GM21825 (cell line): ENCODE measurements around the gene GTF2F2.

ENCODE experiments used
- ATAC-seq: cut with Tn5 transposase; IDR thresholded peaks from one replicate; pipeline ENCODE4 v1.9.1; 2021; ENCODE audit warnings: mild to moderate bottlenecking, moderate library complexity; ENCODE audit not compliant: unreplicated experiment

Gene GTF2F2, protein sequence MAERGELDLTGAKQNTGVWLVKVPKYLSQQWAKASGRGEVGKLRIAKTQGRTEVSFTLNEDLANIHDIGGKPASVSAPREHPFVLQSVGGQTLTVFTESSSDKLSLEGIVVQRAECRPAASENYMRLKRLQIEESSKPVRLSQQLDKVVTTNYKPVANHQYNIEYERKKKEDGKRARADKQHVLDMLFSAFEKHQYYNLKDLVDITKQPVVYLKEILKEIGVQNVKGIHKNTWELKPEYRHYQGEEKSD

DNA sequence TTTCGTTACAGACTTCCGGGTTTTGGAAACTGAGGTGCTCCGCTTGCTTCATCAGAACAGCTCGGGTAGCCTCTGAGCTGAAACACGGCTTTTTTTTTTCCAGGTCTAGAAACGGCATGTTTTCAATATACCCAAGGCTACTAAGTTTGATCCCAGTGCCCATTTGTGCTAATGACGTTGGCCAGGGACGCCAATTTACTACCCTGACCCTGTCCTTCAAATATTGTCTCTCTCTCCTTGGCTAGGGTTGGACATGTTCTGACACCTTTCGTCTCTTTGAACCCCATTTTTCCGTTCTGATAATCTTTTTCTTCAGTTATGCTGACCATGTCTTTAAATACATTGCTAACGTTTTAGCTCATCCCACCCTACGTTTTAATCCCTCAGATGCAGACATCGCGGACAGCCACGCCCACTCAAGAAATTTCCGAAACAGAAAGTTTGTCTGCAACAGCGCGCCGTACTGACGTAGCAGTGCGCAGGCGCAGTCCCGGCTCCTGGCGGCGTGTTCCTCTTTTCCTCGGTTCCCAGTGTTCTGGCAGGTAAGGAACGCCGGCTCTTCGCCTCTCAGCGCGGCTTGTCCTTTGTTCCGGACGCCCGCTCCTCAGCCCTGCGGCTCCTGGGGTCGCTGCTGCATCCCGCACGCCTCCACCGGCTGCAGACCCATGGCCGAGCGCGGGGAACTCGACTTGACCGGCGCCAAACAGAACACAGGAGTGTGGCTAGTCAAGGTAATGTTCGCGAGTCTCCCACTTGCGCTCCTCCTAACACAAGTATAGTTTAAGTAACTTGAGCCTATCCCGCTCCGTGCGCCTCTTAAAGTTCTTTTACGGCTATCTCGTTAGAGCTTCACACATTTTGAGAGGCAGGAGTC, at the start of gene GTF2F2:
Gene GTF2F2 (plus strand): TSS at position 520 of the 874 bp plus-strand sequence. CDS start 146 bp downstream, at position 666.
- peak; percentile 65 for ATAC-seq

DNA sequence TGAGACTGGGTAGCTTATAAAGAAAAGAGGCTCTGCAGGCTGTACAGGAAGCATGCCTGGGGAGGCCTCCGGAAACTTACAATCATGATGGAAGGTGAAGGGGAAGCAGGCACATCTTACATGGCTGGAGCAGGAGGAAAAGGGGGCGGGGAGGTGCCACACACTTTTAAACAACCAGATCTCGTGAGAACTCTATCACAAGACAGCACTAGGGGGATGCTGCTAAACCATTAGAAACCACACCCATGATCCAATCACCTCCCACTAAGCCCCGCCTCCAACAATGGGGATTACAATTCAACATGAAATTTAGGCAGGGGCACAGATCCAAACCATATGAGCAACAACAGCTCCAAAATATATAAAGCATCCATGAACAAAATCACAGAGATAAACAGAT, 46.5 kb upstream of the GTF2F2 start:
- no peak for ATAC-seq

DNA sequence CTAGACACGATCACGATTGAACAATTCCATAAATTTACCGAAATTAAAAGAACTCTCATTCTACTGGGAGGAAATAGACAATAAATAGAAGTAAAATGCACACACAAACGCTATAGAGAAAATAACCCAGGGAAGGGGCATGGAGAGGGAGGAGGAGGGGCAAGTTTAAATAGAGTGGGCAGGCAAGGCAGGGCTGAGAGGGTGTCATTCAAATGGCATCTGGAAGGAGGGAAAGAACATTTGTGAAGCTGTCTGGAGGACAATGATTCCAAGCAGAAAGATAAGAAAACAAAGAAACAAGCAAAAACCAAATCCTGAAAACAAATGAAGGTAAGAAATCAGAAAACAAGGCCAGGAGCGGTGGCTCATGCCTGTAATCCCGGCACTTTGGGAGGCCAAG, 45.6 kb upstream of the GTF2F2 start:
- ATAC-seq, result no peak

DNA sequence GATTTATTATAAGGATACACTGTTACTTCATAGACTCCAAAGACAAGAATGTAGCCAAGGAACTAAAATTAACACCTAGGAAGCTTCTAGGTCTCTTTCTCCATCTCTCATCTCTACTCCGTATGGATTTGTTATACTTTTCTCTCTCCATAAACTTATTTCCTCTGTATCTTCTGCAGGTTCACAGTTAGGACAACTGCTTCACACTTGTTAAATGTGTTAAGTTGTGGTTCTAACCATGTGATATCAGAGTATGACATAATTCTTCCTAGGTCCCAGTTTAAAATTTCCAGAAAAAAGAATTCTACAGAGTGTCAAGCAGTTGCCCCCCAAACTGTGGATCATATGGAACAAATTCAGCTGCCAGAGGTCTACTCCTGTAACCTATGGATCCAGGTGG, 42.3 kb upstream of the GTF2F2 start:
- no peak for ATAC-seq

DNA sequence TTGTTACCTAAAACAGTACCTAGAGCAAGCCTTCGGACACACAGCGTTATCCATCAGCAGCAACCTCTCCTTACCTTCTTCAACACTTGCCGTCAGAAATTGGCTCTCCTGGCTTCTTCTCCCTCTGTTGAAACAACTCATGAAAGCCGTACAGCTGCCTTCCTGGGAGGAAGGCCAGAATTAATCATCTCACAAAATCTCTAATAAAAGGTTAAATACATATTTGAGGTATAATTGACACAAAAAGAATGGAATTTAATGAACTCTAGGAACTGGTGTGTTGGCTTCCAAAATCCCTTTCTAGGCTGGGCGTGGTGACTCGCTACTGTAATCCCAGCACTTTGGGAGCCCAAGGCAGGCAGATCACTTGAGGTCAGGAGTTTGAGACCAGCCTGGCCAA, 37.3 kb upstream of the GTF2F2 start:
- no peak for ATAC-seq

DNA sequence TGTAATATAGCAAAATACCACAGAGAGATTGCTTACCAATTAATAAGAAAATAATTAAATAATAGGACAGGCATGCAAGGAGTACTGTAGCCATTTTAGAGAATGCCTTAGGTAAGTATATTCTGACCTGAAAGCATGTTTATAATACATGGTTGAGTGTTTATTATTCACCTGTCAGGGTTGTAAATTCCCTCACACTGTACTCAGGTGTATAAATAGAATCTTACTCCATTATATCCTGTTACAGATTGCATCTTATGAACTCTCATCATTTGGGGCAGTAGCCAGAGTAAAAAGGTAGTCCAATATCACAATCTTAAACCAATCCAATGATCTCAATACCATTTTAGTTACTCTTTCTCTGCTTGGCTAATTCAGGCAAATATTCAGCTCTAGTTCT, 35.8 kb upstream of the GTF2F2 start:
- ATAC-seq, result no peak

DNA sequence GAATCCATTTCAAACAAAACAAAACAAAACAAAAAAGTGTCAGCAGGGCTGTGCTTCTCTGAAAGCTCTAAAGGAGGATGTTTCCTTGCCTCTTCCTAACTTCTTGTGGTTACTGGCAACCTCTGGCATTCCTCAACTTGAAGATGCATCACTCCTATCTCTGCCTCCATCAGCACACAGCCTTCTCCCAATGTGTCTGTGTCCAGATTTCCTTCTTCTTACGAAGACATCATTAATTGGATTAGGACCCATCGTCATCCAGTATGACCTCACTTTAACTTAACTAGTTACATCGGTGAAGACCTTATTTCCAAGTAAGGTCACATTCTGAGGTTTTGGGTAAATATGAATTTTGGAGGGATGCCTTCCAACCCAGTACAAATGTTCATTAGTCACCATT, 33.8 kb upstream of the GTF2F2 start:
- no peak for ATAC-seq

DNA sequence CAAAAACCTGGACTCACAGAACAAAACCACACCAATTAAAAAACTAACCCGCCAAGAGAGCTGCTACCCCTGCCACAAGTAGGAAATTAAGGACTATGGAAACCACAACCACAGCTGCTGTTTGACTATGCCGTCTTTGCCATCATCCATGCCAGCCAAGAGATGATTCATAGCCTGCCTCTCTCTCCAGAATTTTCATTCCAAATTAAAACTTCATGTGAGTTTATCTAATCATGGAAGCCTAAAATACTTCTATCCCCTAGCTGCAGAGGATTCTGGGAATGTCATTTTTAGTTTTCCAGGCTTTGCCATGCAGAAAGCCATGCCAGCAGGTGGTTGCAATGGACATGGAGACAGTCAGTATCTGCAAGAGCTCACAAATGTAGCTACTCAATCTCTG, 27.6 kb upstream of the GTF2F2 start:
- ATAC-seq, result no peak

DNA sequence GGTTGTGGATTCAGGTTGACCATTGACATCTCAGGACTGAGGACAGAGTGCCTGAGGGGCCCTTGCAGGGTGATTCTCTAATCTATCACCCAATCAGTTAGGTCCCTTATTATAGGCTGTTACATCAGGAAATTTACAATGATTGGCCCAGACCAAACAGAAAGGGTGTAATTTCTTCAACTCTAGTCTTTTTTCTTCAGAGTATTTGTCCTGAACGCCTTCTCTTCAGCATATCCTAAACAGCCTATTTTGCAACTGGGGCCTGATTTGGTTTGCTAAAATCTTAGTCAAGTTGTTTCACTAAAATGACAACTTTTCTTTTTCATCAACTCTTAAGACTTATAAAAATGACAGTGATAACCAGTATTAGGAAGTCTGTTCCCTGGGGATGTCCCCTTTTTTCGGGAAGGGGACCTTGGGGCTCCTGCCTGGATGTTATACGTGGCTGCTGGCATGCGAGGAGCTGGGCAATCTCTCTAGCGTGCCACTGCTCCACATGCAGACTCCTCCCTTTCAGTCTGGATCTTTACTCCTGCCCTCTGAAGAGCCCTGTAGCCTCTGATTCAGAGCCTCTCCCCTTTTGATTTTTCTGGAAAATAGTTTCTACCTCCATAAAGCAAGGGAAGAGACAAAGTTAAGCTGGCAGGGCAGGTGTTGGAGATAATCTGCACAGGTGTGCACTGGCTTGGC, 19.6 kb upstream of the GTF2F2 start:
- no peak for ATAC-seq

DNA sequence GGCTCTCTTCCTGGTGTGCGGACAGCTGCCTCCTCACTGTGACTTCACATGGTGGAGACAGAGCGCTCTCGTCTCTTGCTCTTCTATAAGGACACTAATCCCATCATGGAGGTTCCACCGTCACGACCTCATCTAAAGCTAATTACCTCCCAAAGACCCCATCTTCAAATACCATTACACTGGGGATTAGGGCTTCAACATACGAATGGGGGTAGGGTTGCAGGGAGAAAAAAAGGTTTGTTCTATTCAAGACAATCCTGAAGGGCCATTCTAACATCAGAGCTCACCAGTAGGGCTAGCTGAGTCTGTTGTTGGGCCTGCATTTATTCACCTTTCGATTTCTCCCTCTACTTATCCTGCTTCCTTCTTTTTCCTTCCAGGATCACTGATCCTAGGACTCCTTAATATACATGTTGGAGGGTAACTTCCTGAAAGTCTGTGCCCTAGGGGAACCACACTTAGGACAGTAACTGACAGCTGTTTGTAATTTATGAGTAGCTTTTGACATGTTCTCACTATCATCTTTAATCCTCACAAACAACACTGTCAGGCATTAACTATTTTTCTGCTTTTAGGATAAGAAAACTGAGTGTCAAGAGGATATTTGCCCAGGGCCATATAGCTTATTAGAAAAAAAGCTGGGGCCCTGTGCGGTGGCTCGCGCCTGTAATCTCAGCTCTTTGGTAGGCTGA, 18.8 kb upstream of the GTF2F2 start:
- no peak for ATAC-seq

DNA sequence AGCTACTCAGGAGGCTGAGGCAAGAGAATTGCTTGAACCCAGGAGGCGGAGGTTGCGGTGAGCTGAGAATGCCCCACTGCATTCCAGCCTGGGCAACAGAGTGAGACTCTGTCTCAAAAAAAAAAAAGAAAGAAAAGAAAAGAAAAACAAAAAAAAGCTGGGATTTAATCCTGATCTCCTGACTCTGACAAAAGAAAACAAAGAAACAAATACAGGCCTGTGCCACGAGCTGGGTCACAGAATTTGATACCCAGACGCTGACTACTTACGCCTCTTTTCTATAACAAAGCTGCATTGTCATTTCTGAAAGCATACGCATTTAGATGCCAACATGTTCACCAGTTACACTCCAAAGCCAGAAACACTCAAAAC, 18.2 kb upstream of the GTF2F2 start:
- ATAC-seq, result no peak

DNA sequence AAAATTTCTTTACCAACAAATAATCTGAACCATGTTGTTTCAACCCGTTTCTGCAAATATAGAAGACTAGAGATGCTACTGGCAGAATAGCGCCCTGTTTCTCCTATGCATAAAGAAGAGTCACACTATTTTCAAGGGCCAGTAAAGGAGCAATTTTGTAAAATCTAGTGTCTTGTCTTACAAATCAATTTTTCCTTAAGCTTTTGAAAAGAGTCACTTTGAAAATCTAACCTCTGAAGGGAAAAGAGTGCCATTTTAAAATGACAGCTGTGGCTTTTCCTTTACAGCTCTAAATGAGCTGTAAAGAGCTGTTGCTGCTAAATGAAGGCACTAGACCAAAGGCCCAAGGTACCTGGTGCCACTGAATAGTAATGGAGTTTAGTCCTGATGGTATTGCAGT, 16.9 kb upstream of the GTF2F2 start:
- no peak for ATAC-seq

DNA sequence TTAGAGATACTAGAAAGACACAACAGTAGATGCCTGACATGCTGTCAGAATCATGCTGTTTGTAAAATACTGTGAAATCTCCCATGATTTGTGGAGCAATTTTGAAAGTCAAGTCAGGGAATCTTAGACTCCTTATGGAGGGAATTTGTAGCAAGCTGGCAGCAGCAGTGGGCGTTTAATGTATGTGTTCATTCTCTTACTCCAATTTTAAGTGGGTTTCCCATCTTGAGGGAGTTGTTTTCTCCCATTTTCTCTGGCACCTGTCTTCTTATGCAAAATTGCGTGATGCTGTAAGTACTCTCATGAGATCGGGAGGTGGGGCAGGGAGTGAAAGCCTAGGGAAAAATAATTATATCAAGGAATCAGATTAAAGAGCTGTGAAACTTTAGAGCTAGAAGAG, 16.0 kb upstream of the GTF2F2 start:
- no peak for ATAC-seq

DNA sequence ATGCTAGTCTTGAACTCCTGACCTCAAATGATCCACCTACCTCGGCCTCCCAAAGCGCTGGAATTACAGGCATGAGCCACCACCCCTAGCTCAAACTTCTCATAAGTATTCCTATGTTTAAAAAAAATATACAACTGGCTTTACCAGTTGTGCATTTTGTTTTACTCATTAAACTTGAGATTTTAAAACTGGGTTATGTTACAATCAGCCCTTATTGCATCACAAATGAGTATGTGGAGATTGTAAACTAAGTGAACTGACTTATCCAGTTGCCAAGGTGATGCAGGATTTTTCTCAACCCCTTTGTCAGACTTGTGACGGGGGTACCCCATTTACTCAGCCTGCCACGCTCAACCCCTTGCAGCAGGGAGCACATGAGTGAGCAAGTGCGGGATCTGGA, 14.4 kb upstream of the GTF2F2 start:
- ATAC-seq, result no peak

DNA sequence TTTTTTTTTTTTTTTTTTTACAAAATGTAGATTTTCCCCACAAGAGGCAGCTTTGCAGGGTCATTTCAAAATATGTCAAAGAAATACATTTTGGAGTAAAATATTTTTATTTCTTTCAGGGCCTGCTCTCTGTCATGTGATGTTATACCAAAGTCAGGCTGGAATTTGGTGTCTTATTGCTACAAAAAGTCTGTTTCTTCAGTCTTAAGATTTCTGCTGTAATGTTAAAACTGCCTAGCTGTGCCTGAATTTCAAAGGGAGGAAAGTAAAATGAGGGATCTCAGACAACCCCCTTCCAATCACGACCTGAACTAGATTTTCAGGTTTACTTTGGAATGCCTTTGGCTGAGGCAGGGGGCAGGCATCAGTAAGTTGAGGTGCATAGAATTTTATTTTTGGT, 12.8 kb upstream of the GTF2F2 start:
- no peak for ATAC-seq

DNA sequence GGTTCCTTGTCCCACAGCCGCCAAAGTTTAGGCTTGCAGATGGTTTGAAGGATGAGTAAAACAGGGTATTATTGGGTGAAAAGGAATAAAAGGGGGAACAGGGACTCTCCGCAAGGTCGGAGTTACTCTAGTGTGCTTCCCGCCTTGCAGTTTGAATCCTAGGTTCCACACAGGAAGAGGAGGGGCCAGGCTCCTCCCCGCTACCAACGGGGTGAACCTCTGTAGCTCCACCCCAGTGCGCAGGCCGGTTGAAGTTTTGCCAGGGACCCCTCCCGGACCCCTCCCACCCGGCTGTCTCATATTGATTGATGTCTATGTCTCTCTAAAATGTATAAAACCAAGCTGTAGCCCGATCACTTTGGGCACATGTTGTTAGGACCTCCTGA, 11.6 kb upstream of the GTF2F2 start:
- peak; percentile 45 for ATAC-seq

DNA sequence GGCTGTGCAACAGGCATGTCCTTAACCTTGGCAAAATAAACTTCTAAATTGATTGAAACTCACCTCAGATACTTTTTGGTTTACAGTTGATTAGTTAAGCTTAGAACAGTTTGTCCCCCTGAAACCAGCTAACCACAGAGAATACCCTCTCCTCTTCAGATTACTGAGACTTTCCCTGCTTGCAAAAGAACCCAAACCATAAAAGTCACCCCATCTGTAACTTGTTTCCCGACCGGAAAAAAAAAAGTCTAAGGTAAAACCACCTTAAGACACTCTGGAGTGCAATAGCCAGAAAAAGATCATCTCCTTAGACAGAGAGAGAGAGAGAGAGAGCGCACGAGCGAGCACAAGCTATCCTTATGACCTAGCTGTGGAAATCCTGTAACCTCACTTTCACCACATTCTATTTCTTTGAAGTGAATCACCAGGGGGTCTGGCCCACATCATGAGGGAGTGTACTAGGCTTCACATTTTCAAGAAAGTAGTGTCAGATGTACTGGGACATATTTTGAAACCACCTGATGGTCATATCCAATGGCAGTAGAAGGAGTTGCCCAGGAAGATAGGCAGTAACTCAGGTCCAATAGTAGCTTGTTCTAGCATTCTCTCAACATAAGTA, 11.1 kb upstream of the GTF2F2 start:
- peak; percentile 74 for ATAC-seq

DNA sequence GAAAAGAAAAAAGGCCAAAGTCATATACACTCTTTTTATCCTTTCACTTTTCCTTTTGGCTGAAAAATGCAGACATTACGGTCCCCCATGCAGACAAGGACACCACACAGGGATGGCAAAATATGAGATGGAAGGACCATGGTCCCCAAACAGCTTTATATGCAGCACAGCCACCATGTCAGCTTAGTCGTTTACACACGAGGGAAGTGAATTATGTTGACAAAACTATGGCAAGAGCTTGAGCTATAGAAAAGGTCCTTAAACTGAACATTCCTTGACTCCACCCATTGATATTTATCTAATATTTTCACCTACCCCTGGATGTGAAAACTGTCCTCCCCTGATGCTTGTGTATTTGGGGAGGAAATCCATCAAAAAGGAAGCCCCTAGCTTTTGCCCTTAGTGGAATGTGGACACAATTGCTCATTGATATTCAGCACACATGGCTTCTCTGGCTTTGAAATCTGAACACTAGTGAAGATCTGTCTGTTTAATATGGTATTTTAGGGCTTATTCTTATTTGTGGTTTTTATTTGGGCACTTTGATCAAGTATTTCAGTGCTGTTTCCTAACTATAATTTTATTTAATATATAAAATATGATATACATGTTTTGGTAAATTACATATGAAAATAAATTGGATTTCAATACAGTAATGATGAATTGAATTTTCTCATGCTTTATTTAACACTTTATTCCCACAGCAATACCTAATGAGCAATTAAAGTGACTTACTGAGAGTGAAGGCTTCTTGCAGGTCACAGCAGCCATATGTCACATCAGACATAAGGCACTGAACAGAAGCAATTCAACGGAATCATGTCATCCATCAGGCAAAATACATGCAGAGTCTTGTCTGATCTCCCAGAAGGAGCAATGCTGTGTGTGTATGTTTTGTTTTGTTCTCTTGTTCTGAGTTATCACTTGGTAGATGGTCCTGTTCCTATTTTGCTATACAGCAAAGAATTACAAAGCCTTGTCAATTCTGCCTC, 6.8 kb upstream of the GTF2F2 start:
- ATAC-seq, result no peak

DNA sequence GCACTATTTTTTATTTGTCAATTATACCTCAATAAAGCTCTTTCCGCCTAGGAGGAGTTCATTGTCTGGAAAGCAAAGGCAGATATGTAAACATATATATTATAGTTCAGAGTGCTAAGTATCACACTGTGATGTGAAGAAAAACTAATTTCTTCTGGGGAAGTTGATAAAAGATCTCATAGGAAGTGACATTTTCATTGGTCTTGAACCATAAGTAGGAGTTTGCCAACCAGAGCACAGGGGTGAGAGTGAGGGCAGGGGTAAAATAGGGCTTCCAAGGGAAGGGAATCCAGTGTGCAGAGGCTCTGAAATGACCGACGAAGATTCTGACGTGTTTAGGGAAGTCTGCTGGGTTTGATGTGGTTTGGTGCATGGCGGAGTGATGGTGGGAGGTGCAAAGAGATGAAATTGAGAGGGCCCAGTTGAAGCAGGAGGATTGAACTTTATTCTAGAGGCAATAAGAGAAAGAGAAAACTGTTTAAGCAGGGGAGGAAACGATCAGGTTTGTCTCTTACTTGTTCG, 780 bp upstream of the GTF2F2 start:
- peak; percentile 31 for ATAC-seq
